ENCODE measurements around the gene TMOD4. TPM values are rescaled to one million over a fixed set of nuclear protein-coding genes. Genes with fewer than 3 reads are reported as not detected.

TMOD4 gene
- total and polyA plus RNA-seq, 8 donors = 0.47 to 0.81 (median 0.56) TPM; not detected in 4

DNA sequence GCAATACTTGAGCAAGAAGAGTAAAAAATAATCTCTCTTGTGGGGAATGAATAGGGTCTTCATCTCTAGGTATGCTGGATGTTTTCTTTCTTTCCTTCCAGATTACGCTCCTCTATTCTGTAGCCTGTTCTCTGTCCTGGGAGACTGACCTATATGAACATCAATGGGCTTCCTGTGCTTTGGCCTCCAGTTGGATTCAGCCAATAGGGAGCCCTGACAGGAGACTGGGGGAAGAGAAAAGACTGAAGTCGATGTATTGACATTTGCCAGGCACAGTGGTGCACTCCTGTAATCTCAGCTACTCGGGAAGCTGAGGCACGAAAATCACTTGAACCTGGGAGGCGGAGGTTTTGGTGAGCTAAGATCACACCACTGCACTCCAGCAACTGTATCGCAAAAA is 47.0 kb downstream of the TMOD4 start:
- ATAC-seq (no peak), DNase-seq (no peak), FAIRE-seq (no peak)
- H3K27ac ChIP-seq = no peak overlapping the region
- no peaks in the 10 kb centered on the region for H3K9me3 ChIP-seq
- peaks cover 0 to 8% (median 0%) of the 10 kb centered on the region in 4 donors for H3K27me3 ChIP-seq
- no peak for TF ChIP-seq CTCF (IDR thresholded peaks at IDR 0.05)
- intact Hi-C loops (cut with DNase I) = no loop called here
- H3K36me3 ChIP-seq = no peaks in the 10 kb centered on the region
- WGBS, 2 donors = 88 to 89% methylated on average over 6 of the region's 6 CpGs
- no peaks in the 10 kb centered on the region for H3K4me1 ChIP-seq
- no peak overlapping the region for H3K4me3 ChIP-seq

GRCh38 chr1:151124763-151125403 is 50.9 kb downstream of the TMOD4 start:
- DNase-seq (no peak), ATAC-seq (peak in 2 of 4 donors; percentile 40 to 68), FAIRE-seq (no peak)
- no peaks in the 10 kb centered on the region for H3K4me1 ChIP-seq
- no peak overlapping the region for H3K27ac ChIP-seq
- no peaks in the 10 kb centered on the region for H3K27me3 ChIP-seq
- H3K4me3 ChIP-seq = no peak overlapping the region
- no peak for TF ChIP-seq CTCF (IDR thresholded peaks at IDR 0.05)
- intact Hi-C loops (cut with DNase I) = no loop called here
- no peaks in the 10 kb centered on the region for H3K36me3 ChIP-seq
- WGBS, 2 donors = 35 to 53% methylated on average over 5 of the region's 5 CpGs
- no peaks in the 10 kb centered on the region for H3K9me3 ChIP-seq

Other genes with a start within 250 kb of the TMOD4 start
- 10 to 100 TPM; 15.2 to 25.5 (median 20.6) TPM for gene SETDB1, start 249.6 kb downstream of the TMOD4 start, total RNA-seq
- gene SETDB1, start 249.6 kb downstream of the TMOD4 start, polyA plus RNA-seq = 10 to 100 TPM; 20.5 to 23.1 TPM
- gene CERS2, start 201.1 kb downstream of the TMOD4 start, total RNA-seq = 100 to 1,000 TPM in 3 of 6 donors, 10 to 100 TPM in 3; 75.0 to 155 (median 94.6) TPM
- 100 to 1,000 TPM; 112 to 122 TPM for gene CERS2, start 201.1 kb downstream of the TMOD4 start, polyA plus RNA-seq
- gene ANXA9, start 193.7 kb downstream of the TMOD4 start, total RNA-seq = 10 to 100 TPM; 11.7 to 17.6 (median 13.8) TPM
- 10 to 100 TPM; 18.1 to 30.7 TPM for gene ANXA9, start 193.7 kb downstream of the TMOD4 start, polyA plus RNA-seq
- 10 to 100 TPM; 24.1 to 35.5 (median 32.4) TPM for gene MINDY1, start 169.1 kb downstream of the TMOD4 start, total RNA-seq
- 10 to 100 TPM; 23.1 to 24.2 TPM for gene MINDY1, start 169.1 kb downstream of the TMOD4 start, polyA plus RNA-seq
- gene PRUNE1, start 167.5 kb downstream of the TMOD4 start, total RNA-seq = 10 to 100 TPM in 2 of 6 donors, 1 to 10 TPM in 4; 6.4 to 11.1 (median 8.1) TPM
- 10 to 100 TPM in 1 of 2 donors, 1 to 10 TPM in 1; 6.7 to 16.7 TPM for gene PRUNE1, start 167.5 kb downstream of the TMOD4 start, polyA plus RNA-seq
- under 1 TPM; 0.12 to 0.40 (median 0.14) TPM for gene BNIPL, start 139.4 kb downstream of the TMOD4 start, total RNA-seq
- gene BNIPL, start 139.4 kb downstream of the TMOD4 start, polyA plus RNA-seq = under 1 TPM; 0.31 to 0.34 TPM
- gene C1orf56, start 128.2 kb downstream of the TMOD4 start, total RNA-seq = 1 to 10 TPM; 2.6 to 4.1 (median 3.2) TPM
- 1 to 10 TPM; 3.0 to 4.8 TPM for gene C1orf56, start 128.2 kb downstream of the TMOD4 start, polyA plus RNA-seq
- 10 to 100 TPM; 22.0 to 54.5 (median 27.0) TPM for gene CDC42SE1, start 116.4 kb downstream of the TMOD4 start, total RNA-seq
- 10 to 100 TPM; 32.0 to 40.9 TPM for gene CDC42SE1, start 116.4 kb downstream of the TMOD4 start, polyA plus RNA-seq
- gene MLLT11, start 115.6 kb downstream of the TMOD4 start, total RNA-seq = under 1 TPM; 0.19 to 0.86 (median 0.35) TPM
- 1 to 10 TPM; 1.2 to 3.3 TPM for gene MLLT11, start 115.6 kb downstream of the TMOD4 start, polyA plus RNA-seq
- gene GABPB2, start 105.2 kb downstream of the TMOD4 start, total RNA-seq = 1 to 10 TPM; 3.7 to 8.7 (median 5.7) TPM
- gene GABPB2, start 105.2 kb downstream of the TMOD4 start, polyA plus RNA-seq = 1 to 10 TPM; 4.5 to 5.0 TPM
- 1 to 10 TPM in 5 of 6 donors, under 1 TPM in 1; 0.47 to 4.3 (median 1.9) TPM for gene SEMA6C, start 29.4 kb downstream of the TMOD4 start, total RNA-seq
- gene SEMA6C, start 29.4 kb downstream of the TMOD4 start, polyA plus RNA-seq = 10 to 100 TPM; 18.0 to 24.1 TPM
- 1 to 10 TPM in 3 of 6 donors, under 1 TPM in 3; 0.16 to 3.8 (median 0.90) TPM for gene TNFAIP8L2, start 19.3 kb downstream of the TMOD4 start, total RNA-seq
- gene TNFAIP8L2, start 19.3 kb downstream of the TMOD4 start, polyA plus RNA-seq = 1 to 10 TPM; 1.3 to 2.9 TPM
- gene LYSMD1, start 10.1 kb downstream of the TMOD4 start, total RNA-seq = 1 to 10 TPM; 1.8 to 5.5 (median 3.4) TPM
- gene LYSMD1, start 10.1 kb downstream of the TMOD4 start, polyA plus RNA-seq = 1 to 10 TPM; 4.3 to 4.5 TPM
- gene SCNM1, start 9.8 kb downstream of the TMOD4 start, total RNA-seq = 10 to 100 TPM in 3 of 6 donors, 1 to 10 TPM in 3; 7.7 to 18.1 (median 9.9) TPM
- gene SCNM1, start 9.8 kb downstream of the TMOD4 start, polyA plus RNA-seq = 10 to 100 TPM; 28.9 to 33.7 TPM
- gene VPS72, start 14.2 kb upstream of the TMOD4 start, total RNA-seq = 10 to 100 TPM; 12.5 to 29.0 (median 23.7) TPM
- gene VPS72, start 14.2 kb upstream of the TMOD4 start, polyA plus RNA-seq = 10 to 100 TPM; 20.8 to 25.9 TPM
- 10 to 100 TPM; 10.1 to 22.6 (median 15.3) TPM for gene PIP5K1A, start 22.6 kb upstream of the TMOD4 start, total RNA-seq
- gene PIP5K1A, start 22.6 kb upstream of the TMOD4 start, polyA plus RNA-seq = 10 to 100 TPM; 16.6 to 20.8 TPM
- 10 to 100 TPM; 53.7 to 83.6 (median 74.9) TPM for gene PSMD4, start 78.8 kb upstream of the TMOD4 start, total RNA-seq
- gene PSMD4, start 78.8 kb upstream of the TMOD4 start, polyA plus RNA-seq = 100 to 1,000 TPM in 1 of 2 donors, 10 to 100 TPM in 1; 95.0 to 104 TPM
- 10 to 100 TPM; 14.8 to 23.4 (median 17.2) TPM for gene ZNF687, start 106.3 kb upstream of the TMOD4 start, total RNA-seq
- gene ZNF687, start 106.3 kb upstream of the TMOD4 start, polyA plus RNA-seq = 10 to 100 TPM in 1 of 2 donors, 1 to 10 TPM in 1; 9.8 to 14.3 TPM
- 10 to 100 TPM; 20.0 to 36.5 (median 24.1) TPM for gene PI4KB, start 151.4 kb upstream of the TMOD4 start, total RNA-seq
- 10 to 100 TPM; 33.3 to 44.2 TPM for gene PI4KB, start 151.4 kb upstream of the TMOD4 start, polyA plus RNA-seq
- gene RFX5, start 171.3 kb upstream of the TMOD4 start, total RNA-seq = 10 to 100 TPM in 3 of 6 donors, 1 to 10 TPM in 3; 5.6 to 34.2 (median 8.6) TPM
- 1 to 10 TPM; 8.6 to 9.5 TPM for gene RFX5, start 171.3 kb upstream of the TMOD4 start, polyA plus RNA-seq
- 10 to 100 TPM; 13.1 to 36.8 (median 25.2) TPM for gene SELENBP1, start 196.7 kb upstream of the TMOD4 start, total RNA-seq
- gene SELENBP1, start 196.7 kb upstream of the TMOD4 start, polyA plus RNA-seq = 10 to 100 TPM; 53.6 to 93.0 TPM
- gene PSMB4, start 223.6 kb upstream of the TMOD4 start, total RNA-seq = 100 to 1,000 TPM in 3 of 6 donors, 10 to 100 TPM in 3; 61.9 to 106 (median 90.5) TPM
- gene PSMB4, start 223.6 kb upstream of the TMOD4 start, polyA plus RNA-seq = 100 to 1,000 TPM; 172 to 217 TPM

All from pancreas (tissue), 10 donors.